Measurements from ENCODE around the gene ACOX3.
"Not testable (repeated sequence)": the region's sequence is repeated elsewhere in the genome, so short reads cannot be mapped to it uniquely, and the experiment has no call there.

Gene ACOX3

DNA sequence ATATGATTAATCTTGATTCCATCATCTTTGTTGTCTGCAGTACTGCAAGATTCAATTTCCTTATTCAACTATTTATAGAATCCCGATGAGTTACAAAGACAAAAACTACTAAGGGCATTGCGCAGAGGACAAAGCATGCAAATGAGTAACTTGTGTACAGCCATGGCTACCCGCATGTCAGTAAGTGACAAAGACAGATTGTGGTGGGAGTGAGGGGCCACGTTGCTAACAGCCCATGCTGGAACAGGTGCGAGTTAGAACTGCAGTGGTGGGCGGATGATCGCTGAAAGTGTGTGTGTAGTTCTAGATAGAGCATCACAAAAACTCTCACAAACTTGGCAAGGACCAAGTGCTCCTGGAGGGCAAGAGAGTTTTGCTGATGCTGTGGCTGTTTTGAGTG, 49.5 kb downstream of the ACOX3 start:
- no peak overlapping the region for H3K4me3 ChIP-seq (ENCODE audit: low read length)
- no peak for DNase-seq (ENCODE audit: low read depth)
- TF ChIP-seq, protein P1, sequence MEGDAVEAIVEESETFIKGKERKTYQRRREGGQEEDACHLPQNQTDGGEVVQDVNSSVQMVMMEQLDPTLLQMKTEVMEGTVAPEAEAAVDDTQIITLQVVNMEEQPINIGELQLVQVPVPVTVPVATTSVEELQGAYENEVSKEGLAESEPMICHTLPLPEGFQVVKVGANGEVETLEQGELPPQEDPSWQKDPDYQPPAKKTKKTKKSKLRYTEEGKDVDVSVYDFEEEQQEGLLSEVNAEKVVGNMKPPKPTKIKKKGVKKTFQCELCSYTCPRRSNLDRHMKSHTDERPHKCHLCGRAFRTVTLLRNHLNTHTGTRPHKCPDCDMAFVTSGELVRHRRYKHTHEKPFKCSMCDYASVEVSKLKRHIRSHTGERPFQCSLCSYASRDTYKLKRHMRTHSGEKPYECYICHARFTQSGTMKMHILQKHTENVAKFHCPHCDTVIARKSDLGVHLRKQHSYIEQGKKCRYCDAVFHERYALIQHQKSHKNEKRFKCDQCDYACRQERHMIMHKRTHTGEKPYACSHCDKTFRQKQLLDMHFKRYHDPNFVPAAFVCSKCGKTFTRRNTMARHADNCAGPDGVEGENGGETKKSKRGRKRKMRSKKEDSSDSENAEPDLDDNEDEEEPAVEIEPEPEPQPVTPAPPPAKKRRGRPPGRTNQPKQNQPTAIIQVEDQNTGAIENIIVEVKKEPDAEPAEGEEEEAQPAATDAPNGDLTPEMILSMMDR (IDR thresholded peaks at IDR 0.05; ENCODE audit: insufficient read depth, low read depth, low read length, missing control alignments): no peak

DNA sequence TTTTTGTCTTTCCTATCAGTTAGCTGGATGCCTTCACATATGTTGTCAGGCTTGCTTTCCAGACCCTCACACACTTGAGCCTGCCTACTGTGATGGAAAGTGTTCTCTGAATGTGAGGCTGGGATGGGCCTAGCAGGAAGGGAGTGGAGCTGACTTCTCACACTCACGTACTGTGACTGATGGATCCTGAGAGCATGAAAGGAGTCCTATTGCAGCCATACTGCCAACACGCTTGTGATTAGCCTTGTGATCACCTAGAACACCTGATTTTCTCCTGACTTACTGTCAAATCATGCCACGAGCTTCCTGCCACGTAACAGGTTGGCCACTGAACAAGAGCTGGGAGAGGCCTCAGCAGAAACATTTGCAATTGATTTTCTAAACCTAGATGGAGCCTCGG, 49.9 kb downstream of the ACOX3 start:
- TF ChIP-seq, protein P1 (IDR thresholded peaks at IDR 0.05; ENCODE audit: insufficient read depth, low read depth, low read length, missing control alignments): no peak
- no peak overlapping the region for H3K4me3 ChIP-seq (ENCODE audit: low read length)
- no peak for DNase-seq (ENCODE audit: low read depth)

DNA sequence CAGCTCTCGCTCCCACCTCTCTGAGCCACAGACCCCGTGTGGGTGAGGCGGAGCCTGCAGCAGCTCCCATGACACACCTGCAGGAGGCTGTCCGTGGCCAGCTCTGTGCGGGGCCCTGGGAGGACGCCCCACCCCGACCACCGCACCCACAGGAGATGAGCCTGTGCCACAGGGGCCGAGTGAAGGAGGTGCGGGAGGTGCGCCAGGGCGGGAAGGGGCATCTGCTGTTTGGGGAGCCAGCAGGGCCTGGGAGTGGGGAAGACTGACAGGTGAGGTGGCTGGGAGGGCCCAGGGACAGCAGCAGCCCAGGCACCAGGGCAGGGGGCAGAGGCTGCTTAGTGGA, 52.0 kb downstream of the ACOX3 start:
- H3K4me3 ChIP-seq (ENCODE audit: low read length): no peak overlapping the region
- DNase-seq (ENCODE audit: low read depth): no peak
- TF ChIP-seq, protein P1 (IDR thresholded peaks at IDR 0.05; ENCODE audit: insufficient read depth, low read depth, low read length, missing control alignments): no peak

DNA sequence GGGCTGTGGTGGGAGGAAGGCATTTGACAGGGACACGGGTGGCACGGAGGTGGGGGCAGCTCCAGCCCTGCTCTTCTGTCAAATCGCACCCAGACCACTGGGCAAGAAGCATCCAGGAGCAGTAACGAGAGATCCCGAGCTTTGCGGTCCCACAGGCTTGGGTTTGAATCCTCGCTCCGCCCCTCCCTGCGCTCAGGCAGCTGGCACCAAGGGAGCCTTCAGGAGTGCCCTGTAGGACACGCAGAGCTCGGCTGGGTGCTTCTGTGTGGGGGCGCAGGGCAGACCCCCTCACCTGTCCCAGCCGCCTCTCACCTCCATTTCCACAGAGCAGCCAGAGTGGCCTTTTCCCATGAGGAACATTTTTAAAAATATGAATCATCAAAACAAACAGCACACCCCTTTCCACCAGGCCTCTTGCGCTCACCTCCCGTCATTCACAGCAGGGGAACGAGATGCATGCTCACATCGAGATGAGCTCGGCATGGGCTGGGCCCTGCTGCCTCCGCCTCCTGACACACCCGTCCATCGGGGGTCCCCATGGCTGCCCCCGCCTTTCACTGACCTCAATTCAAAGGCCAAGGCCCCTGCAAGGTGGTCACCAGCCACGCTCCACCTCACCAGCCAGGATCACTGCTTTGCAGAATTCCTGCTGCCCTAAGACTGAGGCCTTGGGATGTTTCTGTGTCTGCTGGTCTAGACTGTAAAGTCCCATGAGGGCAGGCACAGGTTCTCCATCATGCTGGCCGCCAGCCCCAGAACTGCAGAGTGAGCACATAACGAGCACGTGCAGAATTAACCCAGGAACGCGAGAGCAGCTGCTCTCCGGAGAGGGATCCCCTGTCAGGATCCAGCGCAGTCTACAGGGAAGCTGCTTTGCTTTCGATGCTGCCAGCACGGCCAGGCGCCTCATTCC, 52.7 kb downstream of the ACOX3 start:
- TF ChIP-seq, protein P1 (IDR thresholded peaks at IDR 0.05; ENCODE audit: insufficient read depth, low read depth, low read length, missing control alignments): no peak
- peak; percentile 52 for DNase-seq (ENCODE audit: low read depth)
- no peak overlapping the region for H3K4me3 ChIP-seq (ENCODE audit: low read length)

DNA sequence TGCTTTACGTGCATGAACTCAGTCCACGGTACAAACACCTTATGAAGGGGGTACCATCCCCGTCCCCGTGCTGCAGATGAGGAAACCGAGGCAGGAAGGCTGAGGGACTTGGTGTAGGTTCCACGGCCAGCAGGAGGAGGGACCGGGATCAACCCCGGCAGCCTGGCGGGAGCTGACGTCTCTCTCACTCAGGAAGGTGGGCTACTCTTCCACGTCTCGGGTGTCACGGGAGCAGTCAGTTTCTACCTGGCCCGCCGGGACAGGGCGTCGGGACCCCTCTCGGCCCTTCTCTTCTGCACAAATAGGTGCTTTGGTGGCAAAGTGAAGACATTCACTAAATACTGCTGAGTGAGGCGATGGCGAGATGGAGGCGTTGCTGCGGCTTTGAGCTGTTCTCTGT, 53.3 kb downstream of the ACOX3 start:
- H3K4me3 ChIP-seq (ENCODE audit: low read length): no peak overlapping the region
- no peak for DNase-seq (ENCODE audit: low read depth)
- TF ChIP-seq, protein P1 (IDR thresholded peaks at IDR 0.05; ENCODE audit: insufficient read depth, low read depth, low read length, missing control alignments): no peak

DNA sequence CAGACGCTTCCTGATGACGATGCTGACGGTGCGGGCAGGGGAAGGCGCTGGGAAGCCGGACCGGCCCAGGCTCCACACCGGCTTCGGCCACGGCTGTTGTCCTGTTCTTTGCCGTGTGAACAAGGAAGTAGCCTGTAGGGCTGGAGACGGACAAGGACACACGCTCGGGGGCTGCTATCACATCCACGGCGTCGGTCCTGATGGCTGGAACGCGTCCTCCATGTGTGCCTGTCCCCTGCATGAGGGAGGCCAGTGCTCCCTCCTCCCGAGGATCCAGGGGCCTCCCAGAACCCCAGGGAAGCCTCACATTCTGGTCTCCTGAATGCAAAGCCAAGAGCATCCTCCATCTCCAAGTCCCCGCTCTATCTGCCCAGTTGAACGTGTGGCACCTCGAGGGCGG, 53.8 kb downstream of the ACOX3 start:
- TF ChIP-seq, protein P1 (IDR thresholded peaks at IDR 0.05; ENCODE audit: insufficient read depth, low read depth, low read length, missing control alignments): no peak
- H3K4me3 ChIP-seq (ENCODE audit: low read length): no peak overlapping the region
- DNase-seq (ENCODE audit: low read depth): no peak

DNA sequence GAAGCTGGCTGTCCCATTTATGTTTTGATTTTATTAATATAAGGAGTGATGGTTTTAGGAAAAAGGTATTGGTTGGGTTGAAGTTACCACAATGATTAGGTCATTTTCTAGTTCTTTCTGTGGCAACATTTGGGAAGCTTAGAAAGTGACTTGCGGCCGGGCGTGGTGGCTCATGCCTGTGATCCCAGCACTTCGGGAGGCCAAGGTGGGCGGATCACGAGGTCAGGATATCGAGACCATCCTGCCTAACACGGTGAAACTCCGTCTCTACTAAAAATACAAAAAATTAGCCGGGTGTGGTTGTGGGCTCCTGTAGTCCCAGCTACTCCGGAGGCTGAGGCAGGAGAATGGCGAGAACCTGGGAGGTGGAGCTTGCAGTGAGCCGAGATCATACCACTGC, 54.4 kb downstream of the ACOX3 start:
- H3K4me3 ChIP-seq (ENCODE audit: low read length); DNase-seq (ENCODE audit: low read depth): not testable (repeated sequence)
